ENCODE measurements around the gene UBR1.

GRCh38 chr15:43093026-43093425 is 12.8 kb downstream of the UBR1 start:
- no peak for TF ChIP-seq POLR2A (IDR thresholded peaks at IDR 0.05)
- TF ChIP-seq, protein P1, sequence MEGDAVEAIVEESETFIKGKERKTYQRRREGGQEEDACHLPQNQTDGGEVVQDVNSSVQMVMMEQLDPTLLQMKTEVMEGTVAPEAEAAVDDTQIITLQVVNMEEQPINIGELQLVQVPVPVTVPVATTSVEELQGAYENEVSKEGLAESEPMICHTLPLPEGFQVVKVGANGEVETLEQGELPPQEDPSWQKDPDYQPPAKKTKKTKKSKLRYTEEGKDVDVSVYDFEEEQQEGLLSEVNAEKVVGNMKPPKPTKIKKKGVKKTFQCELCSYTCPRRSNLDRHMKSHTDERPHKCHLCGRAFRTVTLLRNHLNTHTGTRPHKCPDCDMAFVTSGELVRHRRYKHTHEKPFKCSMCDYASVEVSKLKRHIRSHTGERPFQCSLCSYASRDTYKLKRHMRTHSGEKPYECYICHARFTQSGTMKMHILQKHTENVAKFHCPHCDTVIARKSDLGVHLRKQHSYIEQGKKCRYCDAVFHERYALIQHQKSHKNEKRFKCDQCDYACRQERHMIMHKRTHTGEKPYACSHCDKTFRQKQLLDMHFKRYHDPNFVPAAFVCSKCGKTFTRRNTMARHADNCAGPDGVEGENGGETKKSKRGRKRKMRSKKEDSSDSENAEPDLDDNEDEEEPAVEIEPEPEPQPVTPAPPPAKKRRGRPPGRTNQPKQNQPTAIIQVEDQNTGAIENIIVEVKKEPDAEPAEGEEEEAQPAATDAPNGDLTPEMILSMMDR (IDR thresholded peaks at IDR 0.05) = no peak
